LNCaP clone FGC (cell line): Measurements from ENCODE around the gene GGTLC2.
"Not testable (repeated sequence)": the region's sequence is repeated elsewhere in the genome, so short reads cannot be mapped to it uniquely, and the experiment has no call there.

Experiments
- DNase-seq: peaks from one replicate; pipeline ENCODE4 v3.0.0-alpha.2; 2011; ENCODE audit warnings: low read depth
- H3K4me3 ChIP-seq: 2 replicates; pipeline ENCODE4 v1.5.1; 2011; ENCODE audit warnings: mild to moderate bottlenecking, low read depth, low read length, control low read depth
- CTCF ChIP-seq: IDR thresholded peaks from 2 replicates; pipeline ENCODE4 v1.5.1; 2012; ENCODE audit warnings: mild to moderate bottlenecking; ENCODE audit not compliant: control insufficient read depth, insufficient read depth; ENCODE audit errors: extremely low read depth

GGTLC2 gene

GRCh38 chr22:22652573-22652972 lies 8.2 kb downstream of the GGTLC2 start:
- H3K4me3 ChIP-seq, DNase-seq: not testable (repeated sequence)

- H3K4me3 ChIP-seq, DNase-seq: not testable (repeated sequence)
Observed at GRCh38 chr22:22653677-22654381, 9.4 kb downstream of the GGTLC2 start.

GRCh38 chr22:22655452-22656290 lies 11.3 kb downstream of the GGTLC2 start:
- no peak overlapping the region for H3K4me3 ChIP-seq
- TF ChIP-seq CTCF, result no peak
- DNase-seq, result no peak

GRCh38 chr22:22657712-22658111 lies 13.3 kb downstream of the GGTLC2 start:
- no peak for TF ChIP-seq CTCF
- no peak for DNase-seq
- no peak overlapping the region for H3K4me3 ChIP-seq

GRCh38 chr22:22661275-22661674 lies 16.9 kb downstream of the GGTLC2 start:
- H3K4me3 ChIP-seq, result no peak overlapping the region
- no peak for TF ChIP-seq CTCF
- DNase-seq, result no peak

GRCh38 chr22:22662095-22662494 lies 17.7 kb downstream of the GGTLC2 start:
- no peak for TF ChIP-seq CTCF
- H3K4me3 ChIP-seq, result no peak overlapping the region
- no peak for DNase-seq

- no peak for TF ChIP-seq CTCF
- no peak overlapping the region for H3K4me3 ChIP-seq
- DNase-seq, result no peak
Observed at GRCh38 chr22:22663861-22664800, 19.7 kb downstream of the GGTLC2 start.
